Measurements from ENCODE around the gene RBM10. TPM values are rescaled to one million over a fixed set of nuclear protein-coding genes. Genes with fewer than 3 reads are reported as not detected.

The RBM10 gene
- total RNA-seq, 2 experiments from 2014 or later: 44.9 to 45.6 TPM

- CTCF ChIA-PET (ENCODE audit: unreplicated experiment): no interaction called here
- intact Hi-C loops (cut with micrococcal nuclease; ENCODE audit: unreplicated experiment): loop anchor here (1.0 to 2.0 kb wide), 3 partner anchors 15 to 89 kb away; partner anchors contain the start of genes CDK16, NDUFB11, RBM10 and UBA1
These were observed 88.5 kb downstream of the RBM10 start for GRCh38 chrX:47233333-47234113.

GRCh38 chrX:47234583-47234982 is 89.6 kb downstream of the RBM10 start:
- H3K27ac ChIP-seq (ENCODE audit: low read depth, low read length, poor library complexity, severe bottlenecking): peak overlapping the region; percentile 91
- H2AFZ ChIP-seq (ENCODE audit: low read length): no peak overlapping the region
- H3K79me2 ChIP-seq (ENCODE audit: insufficient read depth, low read depth, low read length): peaks cover 47% of the 10 kb centered on the region
- peaks cover 16% of the 10 kb centered on the region for H3K36me3 ChIP-seq (ENCODE audit: insufficient read depth, low read length)
- H3K9me3 ChIP-seq (ENCODE audit: low read length): no peaks in the 10 kb centered on the region
- H3K9me2 ChIP-seq (ENCODE audit: insufficient read depth, low read length): no peaks in the 10 kb centered on the region
- H4K20me1 ChIP-seq (ENCODE audit: insufficient read depth, low read length): no peaks in the 10 kb centered on the region
- no peak for TF ChIP-seq CTCF (conservative IDR thresholded peaks at IDR 0.05; ENCODE audit: low read length)
- TF ChIP-seq EZH2phosphoT487 (IDR thresholded peaks at IDR 0.05; ENCODE audit: borderline replicate concordance, low read depth, low read length): no peak
- BruUV-seq (replicated peaks): no TSS peak
- peaks cover 20% of the 10 kb centered on the region for H3K4me1 ChIP-seq (ENCODE audit: insufficient read depth, low read length, poor library complexity, severe bottlenecking)
- peak overlapping the region; percentile 77 for H3K4me3 ChIP-seq (ENCODE audit: low read depth, low read length, poor library complexity, severe bottlenecking)
- intact Hi-C loops (cut with micrococcal nuclease; ENCODE audit: unreplicated experiment): no loop called here
- ChIA-PET POLR2A (no interaction called here), CTCF (ENCODE audit: unreplicated experiment) (no interaction called here)
- peak overlapping the region; percentile 76 for H3K4me2 ChIP-seq (ENCODE audit: low read length)
- no peak for DNase-seq (ENCODE audit: low spot score)

More at GRCh38 chrX:47233333-47234113, 88.5 kb downstream of the RBM10 start:
- peak overlapping the region; percentile 91 for H3K27ac ChIP-seq (ENCODE audit: low read depth, low read length, poor library complexity, severe bottlenecking)
- H3K4me1 ChIP-seq (ENCODE audit: insufficient read depth, low read length, poor library complexity, severe bottlenecking): peaks cover 20% of the 10 kb centered on the region
- TF ChIP-seq CTCF (conservative IDR thresholded peaks at IDR 0.05; ENCODE audit: low read length) (no peak), EZH2phosphoT487 (IDR thresholded peaks at IDR 0.05; ENCODE audit: borderline replicate concordance, low read depth, low read length) (no peak)
- no peaks in the 10 kb centered on the region for H4K20me1 ChIP-seq (ENCODE audit: insufficient read depth, low read length)
- peaks cover 46% of the 10 kb centered on the region for H3K79me2 ChIP-seq (ENCODE audit: insufficient read depth, low read depth, low read length)
- POLR2A ChIA-PET: interaction anchor here (0.7 to 1.2 kb wide), 2 partner anchors 43 to 315 kb away, joined by 3 to 4 read pairs; no protein-coding TSS in a partner anchor
- BruUV-seq (replicated peaks): no TSS peak
- peak overlapping the region; percentile 33; the same call in 1 of the 2 replicates for H2AFZ ChIP-seq (ENCODE audit: low read length)
- H3K4me3 ChIP-seq (ENCODE audit: low read depth, low read length, poor library complexity, severe bottlenecking): peak overlapping the region; percentile 77
- no peaks in the 10 kb centered on the region for H3K9me2 ChIP-seq (ENCODE audit: insufficient read depth, low read length)
- no peaks in the 10 kb centered on the region for H3K9me3 ChIP-seq (ENCODE audit: low read length)
- H3K36me3 ChIP-seq (ENCODE audit: insufficient read depth, low read length): peaks cover 24% of the 10 kb centered on the region
- DNase-seq (ENCODE audit: low spot score): peak; percentile 90
- H3K4me2 ChIP-seq (ENCODE audit: low read length): peak overlapping the region; percentile 81

GRCh38 chrX:47235691-47236103 is 90.7 kb downstream of the RBM10 start:
- Histone ChIP-seq H3K4me3 (ENCODE audit: low read depth, low read length, poor library complexity, severe bottlenecking) (no peak overlapping the region), H3K9me2 (ENCODE audit: insufficient read depth, low read length) (no peaks in the 10 kb centered on the region), H3K9me3 (ENCODE audit: low read length) (no peaks in the 10 kb centered on the region), H3K27ac (ENCODE audit: low read depth, low read length, poor library complexity, severe bottlenecking) (no peak overlapping the region), H4K20me1 (ENCODE audit: insufficient read depth, low read length) (no peaks in the 10 kb centered on the region), H3K79me2 (ENCODE audit: insufficient read depth, low read depth, low read length) (peaks cover 47% of the 10 kb centered on the region), H2AFZ (ENCODE audit: low read length) (no peak overlapping the region), H3K4me1 (ENCODE audit: insufficient read depth, low read length, poor library complexity, severe bottlenecking) (peaks cover 20% of the 10 kb centered on the region), H3K4me2 (ENCODE audit: low read length) (no peak overlapping the region), H3K36me3 (ENCODE audit: insufficient read depth, low read length) (peaks cover 10% of the 10 kb centered on the region)
- BruUV-seq (replicated peaks): no TSS peak
- TF ChIP-seq EZH2phosphoT487 (IDR thresholded peaks at IDR 0.05; ENCODE audit: borderline replicate concordance, low read depth, low read length): no peak
- TF ChIP-seq CTCF (conservative IDR thresholded peaks at IDR 0.05; ENCODE audit: low read length): no peak
- CTCF ChIA-PET (ENCODE audit: unreplicated experiment): no interaction called here
- POLR2A ChIA-PET: no interaction called here
- intact Hi-C loops (cut with micrococcal nuclease; ENCODE audit: unreplicated experiment): no loop called here
- no peak for DNase-seq (ENCODE audit: low spot score)
